OCI-LY1 (cell line): ENCODE data around the gene CSK.

Source experiments
- CTCF ChIP-seq: fragments of 200-600 bp; sonication (generic), shearing (Covaris generic); IDR thresholded peaks from 2 replicates; pipeline ENCODE4 v1.5.1; 2017; ENCODE audit warnings: mild to moderate bottlenecking, antibody characterized with exemption, low read length, moderate library complexity, mixed read lengths
- EZH2 ChIP-seq: fragments of 200-600 bp; sonication (generic), shearing (Covaris generic); IDR thresholded peaks from 2 replicates; pipeline ENCODE4 v1.8.0; 2017; ENCODE audit warnings: borderline replicate concordance, mixed run types, mild to moderate bottlenecking, antibody characterized with exemption, low read length, moderate library complexity, mixed read lengths

DNA sequence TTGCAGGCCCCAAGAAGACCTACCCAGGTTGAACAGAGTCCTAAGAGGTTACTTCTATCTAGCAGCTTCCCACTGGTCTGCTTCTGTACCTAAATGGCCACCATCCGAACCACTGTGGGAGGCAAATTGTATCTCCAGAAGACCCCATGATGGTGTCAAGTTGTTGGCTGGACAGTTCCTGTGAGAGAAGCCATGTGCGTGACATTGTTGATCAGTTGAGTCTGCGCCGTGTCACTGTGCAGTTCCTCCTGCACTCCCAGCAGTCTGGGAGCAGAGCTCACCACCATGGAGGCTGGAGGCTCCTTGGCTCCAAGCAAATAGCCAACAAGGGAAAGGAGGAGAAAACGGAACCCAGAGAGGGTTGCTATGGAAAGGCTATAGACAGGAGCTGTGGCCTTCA is 49.0 kb upstream of the CSK start:
- TF ChIP-seq CTCF (no peak), EZH2 (no peak)
